SKM-1 treated with dmso at 0.1 percent for 144 hours (cell line): Measurements from ENCODE around the gene KCNB1.
"Not testable (repeated sequence)": the region's sequence is repeated elsewhere in the genome, so short reads cannot be mapped to it uniquely, and the experiment has no call there.

Experiments used
- DNase-seq: peaks from one replicate; lab custom pipeline; 2025; ENCODE audit not compliant: unreplicated experiment; lab: John Stamatoyannopoulos, UW

KCNB1 gene

GRCh38 chr20:49330701-49331615, 151.5 kb downstream of the KCNB1 start:
- DNase-seq, result no peak

DNA sequence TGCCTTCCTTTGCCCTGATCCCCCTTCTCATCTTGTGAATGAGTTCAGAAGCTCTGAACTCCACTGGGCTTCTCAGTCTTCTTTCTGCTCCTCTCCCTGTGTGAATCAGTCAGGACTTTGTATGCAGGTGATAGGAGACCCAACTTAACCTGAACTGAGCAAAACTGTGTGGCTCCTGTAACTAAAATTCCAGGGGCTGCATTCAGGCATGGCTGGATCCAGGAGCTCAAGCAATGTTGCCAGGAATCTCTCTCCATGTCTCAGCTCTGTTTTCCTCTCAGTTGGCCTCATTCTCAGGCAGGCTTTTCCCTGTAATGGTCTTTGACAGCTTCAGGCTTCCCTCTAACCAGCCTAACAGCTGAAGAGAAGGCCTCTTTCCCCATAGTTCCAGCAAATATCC, 153.7 kb downstream of the KCNB1 start:
- no peak for DNase-seq

DNA sequence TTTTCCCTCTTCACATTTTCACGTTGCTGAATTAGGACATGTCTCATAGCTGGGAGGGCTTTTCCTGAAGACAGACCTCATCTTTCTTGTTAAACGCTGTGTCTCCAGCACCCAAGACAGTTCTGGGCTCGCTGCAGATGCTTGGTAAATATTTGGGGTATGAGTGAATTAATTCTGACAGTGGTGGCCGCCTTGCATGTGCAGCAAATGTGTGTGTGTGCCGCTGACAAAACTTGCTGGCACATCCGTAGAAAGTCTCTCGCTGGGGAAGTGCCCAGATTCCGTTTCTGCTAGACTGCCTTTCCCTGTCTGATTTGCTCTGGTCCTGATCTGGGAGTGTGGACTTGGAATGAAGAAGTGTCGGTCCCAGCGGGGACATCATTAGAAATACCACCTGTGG, 156.4 kb downstream of the KCNB1 start:
- DNase-seq, result no peak

DNA sequence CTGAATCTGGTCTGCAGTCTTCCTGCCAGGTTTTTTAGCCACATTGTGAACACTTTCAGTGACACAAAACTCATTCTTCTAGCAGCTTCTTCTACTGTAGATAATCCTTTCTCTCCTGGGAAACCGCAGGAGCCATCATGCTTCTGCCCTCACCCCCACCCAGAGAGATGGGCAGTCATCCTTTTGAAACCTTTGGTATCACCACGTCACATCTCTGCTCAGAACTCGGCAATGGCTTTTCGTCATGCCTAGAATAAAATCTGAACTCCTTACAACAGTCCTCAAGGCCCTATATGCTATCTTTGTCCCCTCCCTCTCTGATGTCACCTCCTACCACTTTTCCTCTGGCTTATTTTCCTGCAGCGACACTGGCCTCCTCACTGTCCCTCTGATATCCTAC, 158.2 kb downstream of the KCNB1 start:
- DNase-seq, result no peak

- DNase-seq, result peak; percentile 19
Measured at GRCh38 chr20:49323622-49324238, 158.7 kb downstream of the KCNB1 start.

GRCh38 chr20:49320460-49320859, 162.0 kb downstream of the KCNB1 start:
- no peak for DNase-seq

DNA sequence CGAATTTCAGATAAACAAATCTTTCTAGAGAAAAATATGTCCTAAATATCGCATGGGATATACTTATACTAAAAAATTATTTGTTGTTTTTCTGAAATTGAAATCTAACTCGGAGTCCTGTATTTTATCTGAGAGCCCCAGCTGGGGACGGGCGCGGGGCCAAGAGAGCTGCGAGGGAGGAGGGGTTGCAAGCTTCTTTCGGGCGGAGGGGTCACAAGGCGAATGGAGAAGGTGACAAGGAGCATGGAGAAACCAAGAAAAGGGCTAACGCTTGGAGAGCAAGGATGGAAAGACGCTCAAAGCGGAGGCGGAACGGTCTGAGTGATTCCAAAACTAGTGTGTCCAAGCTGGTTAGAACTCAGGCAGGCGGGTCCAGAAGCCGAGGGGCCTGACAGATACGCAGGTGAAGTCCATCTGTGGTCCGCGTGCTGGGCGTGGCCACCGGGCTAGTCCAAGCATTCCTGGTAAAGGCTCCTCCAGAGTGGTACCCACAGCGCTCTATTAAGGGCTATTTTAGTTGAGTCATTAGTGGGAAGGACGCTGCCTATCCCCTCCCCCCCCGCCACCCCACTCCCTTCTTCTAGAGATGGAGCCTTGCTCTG, 163.2 kb downstream of the KCNB1 start:
- no peak for DNase-seq

- DNase-seq, result no peak
Measured at GRCh38 chr20:49318430-49319207, 163.8 kb downstream of the KCNB1 start.

- no peak for DNase-seq
Measured at GRCh38 chr20:49318091-49318429, 164.4 kb downstream of the KCNB1 start.

DNA sequence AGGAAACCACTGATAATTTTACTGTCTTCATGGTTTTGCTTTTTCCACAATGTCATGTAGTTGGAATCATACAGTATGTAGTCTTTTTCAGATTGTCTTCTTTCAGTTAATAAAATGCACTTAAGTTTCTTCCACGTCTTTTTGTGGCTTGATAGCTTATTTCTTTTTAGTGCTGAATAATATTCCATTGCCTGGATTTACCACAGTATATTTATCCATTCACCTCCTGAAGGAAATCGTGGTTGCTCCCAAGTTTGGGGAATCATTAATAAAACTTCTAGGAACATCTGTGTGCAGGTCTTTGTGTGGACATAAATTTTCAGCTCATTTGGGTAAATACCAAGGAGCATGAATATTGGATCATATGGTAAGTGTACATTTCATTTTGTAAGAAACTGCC, 165.8 kb downstream of the KCNB1 start:
- DNase-seq, result no peak

- DNase-seq, result no peak
Measured at GRCh38 chr20:49315580-49315979, 166.9 kb downstream of the KCNB1 start.

- DNase-seq, result not testable (repeated sequence)
Measured at GRCh38 chr20:49314052-49314451, 168.4 kb downstream of the KCNB1 start.
